ENCODE measurements around the gene MT1M.
A peak's percentile ranks its signal among the peaks of the same experiment; 100 is the strongest.

The MT1M gene

DNA sequence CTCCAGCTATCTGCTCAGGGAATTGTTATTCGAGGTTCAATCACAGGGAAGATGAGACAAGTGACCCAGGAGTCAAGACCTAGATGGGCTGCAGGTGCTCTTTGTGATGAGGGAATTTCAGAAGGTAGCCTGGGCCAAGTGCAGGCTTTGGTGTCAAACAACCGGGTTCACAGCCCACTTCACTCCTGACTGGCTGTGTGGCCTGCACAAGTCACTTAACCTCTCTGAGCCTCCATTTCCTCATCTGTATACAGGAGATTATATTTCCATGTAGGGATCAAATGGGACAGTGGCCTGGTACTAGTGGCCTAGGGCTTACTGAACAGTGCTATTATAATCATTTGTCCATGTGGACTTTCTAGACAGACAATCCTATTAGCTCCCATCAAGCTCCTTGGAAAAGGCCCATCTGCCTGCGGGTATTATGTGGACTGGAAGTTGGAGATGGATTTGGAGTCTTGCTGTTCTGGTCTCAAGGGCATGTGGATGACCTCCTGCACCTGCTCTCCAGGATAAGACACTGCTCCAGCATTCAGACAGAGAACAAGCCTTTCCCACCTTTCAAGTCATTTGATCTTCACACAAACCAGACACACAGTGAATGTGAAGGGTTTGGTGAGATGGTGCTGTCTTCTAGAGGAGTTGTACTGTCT is 46.7 kb downstream of the MT1M start:
- DNase-seq, result no peak

- no peak for DNase-seq
These were observed 47.4 kb downstream of the MT1M start for GRCh38 chr16:56679818-56680217.

DNA sequence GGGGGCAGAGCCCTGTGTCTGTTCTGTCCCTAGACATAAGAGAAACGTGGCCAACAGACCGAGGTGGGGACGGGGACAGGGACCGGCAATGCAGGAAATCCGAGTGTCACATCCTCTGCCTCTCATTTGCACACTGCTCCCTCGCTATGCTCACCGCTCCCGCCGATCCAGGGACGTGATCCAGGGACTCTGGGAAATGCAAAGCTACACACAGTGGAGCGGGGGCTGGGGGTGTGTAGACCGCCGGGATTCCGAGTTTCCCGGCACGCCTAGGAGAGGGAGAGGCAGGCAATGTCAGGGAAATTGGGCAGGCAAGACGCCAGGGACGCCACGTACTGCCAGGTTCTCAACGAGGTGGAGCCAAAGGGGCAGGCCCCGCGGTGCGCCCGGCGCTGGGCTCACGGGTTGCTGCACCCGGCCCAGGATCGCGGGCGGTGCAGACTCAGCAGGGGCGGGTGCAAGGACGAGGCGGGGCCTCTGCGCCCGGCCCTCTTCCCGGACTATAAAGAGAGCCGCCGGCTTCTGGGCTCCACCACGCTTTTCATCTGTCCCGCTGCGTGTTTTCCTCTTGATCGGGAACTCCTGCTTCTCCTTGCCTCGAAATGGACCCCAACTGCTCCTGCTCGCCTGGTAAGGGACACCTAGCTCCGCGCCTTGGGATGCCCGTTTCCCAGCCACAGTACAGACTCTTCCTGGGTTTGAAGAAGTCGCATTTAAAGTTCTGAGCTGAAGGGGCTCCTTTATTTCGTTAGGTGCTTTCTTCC is 49.7 kb downstream of the MT1M start, which contains the start of gene MT1X:
Gene MT1X (plus strand): TSS at position 532 of the 764 bp plus-strand sequence. CDS start 71 bp downstream, at position 603.
- DNase-seq, result peak; percentile 89

DNA sequence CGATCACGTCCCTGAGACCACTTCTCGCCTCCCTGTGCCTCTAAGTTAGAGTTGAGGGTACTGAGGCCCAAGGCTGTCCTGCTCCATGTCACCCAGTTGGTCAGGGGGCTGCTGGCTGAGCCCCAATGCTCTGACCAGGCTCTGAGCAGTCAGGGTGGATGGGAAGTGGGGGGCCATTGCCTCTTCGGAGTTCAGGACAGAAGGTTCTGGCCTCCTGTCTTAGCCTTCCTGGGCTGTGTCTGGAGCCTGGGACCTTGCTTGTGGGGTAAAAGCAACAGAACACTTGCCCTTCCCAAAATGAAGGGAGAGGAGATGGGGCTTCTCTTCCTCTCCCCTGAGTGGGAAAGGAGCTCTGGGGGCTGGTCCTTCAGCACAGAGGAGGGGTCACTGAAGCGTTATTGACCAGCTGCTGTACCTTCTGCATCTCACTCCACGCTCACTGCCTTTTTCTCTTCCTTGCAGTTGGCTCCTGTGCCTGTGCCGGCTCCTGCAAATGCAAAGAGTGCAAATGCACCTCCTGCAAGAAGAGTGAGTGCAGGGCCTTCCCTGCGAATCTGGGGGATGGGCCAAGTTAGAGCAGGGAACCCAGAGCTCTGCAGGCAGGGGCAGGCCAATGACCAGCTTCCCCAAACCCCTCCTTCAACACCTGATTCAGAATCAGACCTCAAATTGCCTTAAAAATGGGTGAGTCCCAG is 50.4 kb downstream of the MT1M start:
- no peak for DNase-seq

All from midbrain (tissue), 1 donor.